GM12878 (cell line): ENCODE results near the gene MSX1.

ENCODE experiments used
- CTCF ChIP-seq, 3 experiments: IDR thresholded peaks in 2 of 3; conservative IDR thresholded peaks in 1 of 3; 2 replicates each; pipeline ENCODE4 v1.5.1; 2011; ENCODE audit warnings: low read depth in 3 of 3, low read length in 3 of 3, mild to moderate bottlenecking in 3 of 3, control low read depth in 2 of 3, moderate library complexity in 2 of 3, inconsistent platforms in 1 of 3, mixed read lengths in 1 of 3; ENCODE audit not compliant: control insufficient read depth in 2 of 3, insufficient read depth in 1 of 3; ENCODE audit errors: extremely low read depth in 1 of 3
- PBX3 ChIP-seq: IDR thresholded peaks from 2 replicates; pipeline ENCODE4 v1.6.1; 2011; ENCODE audit warnings: mild to moderate bottlenecking, low read depth, low read length, moderate library complexity; ENCODE audit not compliant: insufficient replicate concordance
- TARDBP ChIP-seq: IDR thresholded peaks from 2 replicates; pipeline ENCODE4 v1.6.1; 2016; ENCODE audit warnings: borderline replicate concordance
- ZNF384 ChIP-seq: IDR thresholded peaks from 2 replicates; pipeline ENCODE4 v1.6.1; 2012; ENCODE audit warnings: low read depth, mild to moderate bottlenecking, low read length, improper control_type of control experiment, borderline replicate concordance

- no peak for TF ChIP-seq ZNF384
- no peak for TF ChIP-seq TARDBP
- no peak for TF ChIP-seq CTCF (IDR thresholded peaks at IDR 0.05 in 2 of 3, conservative IDR thresholded peaks at IDR 0.05 in 1 of 3; ENCODE audit: control insufficient read depth in 2 of 3, extremely low read depth in 1 of 3, insufficient read depth in 1 of 3, low read depth in 3 of 3, low read length in 3 of 3)
- no peak for TF ChIP-seq PBX3
Observed at GRCh38 chr4:4887426-4887825, 28.0 kb downstream of the MSX1 start.
